ENCODE data around the gene NTM. TPM values are rescaled to one million over a fixed set of nuclear protein-coding genes. Genes with fewer than 3 reads are reported as not detected.

The NTM gene
- polyA plus RNA-seq, 1 donor (not counting 4 experiments of a cell fraction or from before 2014, with no cell fraction given): 47.9 TPM

DNA sequence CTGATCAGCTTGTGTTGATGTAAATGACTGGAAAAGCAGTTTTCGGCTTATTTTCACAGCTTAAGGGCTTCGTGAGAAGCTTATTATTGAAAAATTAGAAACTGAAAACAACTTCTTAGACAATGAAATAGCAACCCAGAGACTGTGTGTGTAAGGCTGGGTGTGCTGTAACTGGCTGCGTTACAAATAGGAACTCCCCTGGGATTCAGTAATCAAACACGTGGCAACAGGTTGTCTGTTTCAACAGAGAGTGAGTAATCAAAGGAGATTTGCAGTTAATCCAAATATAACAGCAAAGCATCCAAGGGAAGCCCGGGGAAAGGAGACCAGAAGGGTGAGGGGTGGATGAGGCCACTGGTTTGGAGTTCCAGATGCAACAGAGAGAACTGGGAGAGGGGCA is 19.2 kb downstream of the NTM start:
- peak overlapping the region in 2 of 3 experiments; percentile 37 to 59 for H3K4me3 ChIP-seq (ENCODE audit: control insufficient read depth in 2 of 3, extremely low read depth in 1 of 3, insufficient read depth in 2 of 3, low read depth in 1 of 3, low read length in 3 of 3)
- H3K4me1 ChIP-seq (ENCODE audit: control insufficient read depth, extremely low read depth, insufficient read depth, low read length): peaks cover 2% of the 10 kb centered on the region
- H3K9ac ChIP-seq (ENCODE audit: control insufficient read depth, extremely low read depth, insufficient read depth, low read length): peak overlapping the region; percentile 39
- no peaks in the 10 kb centered on the region for H3K9me3 ChIP-seq (ENCODE audit: control insufficient read depth, low read depth, low read length)
- TF ChIP-seq EZH2 (IDR thresholded peaks at IDR 0.05; ENCODE audit: low read length): no peak
- no peak for TF ChIP-seq CTCF (optimal IDR thresholded peaks at IDR 0.05 in 1 of 3, IDR thresholded peaks at IDR 0.05 in 1 of 3, conservative IDR thresholded peaks at IDR 0.05 in 1 of 3; ENCODE audit: extremely low read depth in 1 of 3, insufficient read depth in 2 of 3, low read length in 3 of 3)
- H3K4me2 ChIP-seq (ENCODE audit: control insufficient read depth, extremely low read depth, insufficient read depth, low read depth, low read length): peak overlapping the region; percentile 79
- FAIRE-seq (no peak), DNase-seq (ENCODE audit: low read depth, low spot score) (no peak)
- H3K9me1 ChIP-seq (ENCODE audit: control insufficient read depth, extremely low read depth, insufficient read depth, low read length): no peaks in the 10 kb centered on the region
- no peaks in the 10 kb centered on the region for H3K79me2 ChIP-seq (ENCODE audit: control insufficient read depth, insufficient read depth, low read length)
- dilution Hi-C loops (cut with MboI; ENCODE audit: extremely low pct_ligation_motif_present, low sequenced_read_pairs): no loop called here
- no peaks in the 10 kb centered on the region for H3K27me3 ChIP-seq (ENCODE audit: control insufficient read depth, extremely low read depth, insufficient read depth, low read length)
- H3K27ac ChIP-seq (ENCODE audit: control insufficient read depth, insufficient read depth, low read length): no peak overlapping the region
- no peaks in the 10 kb centered on the region for H3K36me3 ChIP-seq (ENCODE audit: control insufficient read depth in 2 of 2, extremely low read depth in 1 of 2, insufficient read depth in 2 of 2, low read length in 2 of 2)
- H2AFZ ChIP-seq (ENCODE audit: control insufficient read depth, low read length): peak overlapping the region; percentile 58
- H4K20me1 ChIP-seq (ENCODE audit: control insufficient read depth, extremely low read depth, insufficient read depth, low read length): no peaks in the 10 kb centered on the region

DNA sequence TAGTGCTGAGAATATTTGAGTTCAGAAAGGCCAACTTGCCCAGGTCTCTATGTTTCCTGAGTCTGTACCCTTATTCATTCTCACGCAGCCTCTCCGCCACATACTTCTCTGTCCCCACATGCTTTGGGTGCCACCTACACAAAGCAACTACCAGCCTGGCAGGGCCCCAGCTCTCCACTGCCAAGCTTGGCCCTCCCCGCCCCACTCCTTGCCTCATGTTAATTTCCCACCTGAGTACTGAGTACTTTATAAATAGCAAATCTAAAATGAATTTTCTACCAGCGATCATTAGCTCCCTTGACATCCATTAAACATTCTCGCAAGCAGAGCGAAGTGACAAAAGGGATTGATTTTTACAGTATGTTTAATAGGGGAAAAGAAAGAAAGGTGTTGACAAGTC is 20.8 kb downstream of the NTM start:
- TF ChIP-seq CTCF (optimal IDR thresholded peaks at IDR 0.05 in 1 of 3, IDR thresholded peaks at IDR 0.05 in 1 of 3, conservative IDR thresholded peaks at IDR 0.05 in 1 of 3; ENCODE audit: extremely low read depth in 1 of 3, insufficient read depth in 2 of 3, low read length in 3 of 3) (no peak), EZH2 (IDR thresholded peaks at IDR 0.05; ENCODE audit: low read length) (no peak)
- dilution Hi-C loops (cut with MboI; ENCODE audit: extremely low pct_ligation_motif_present, low sequenced_read_pairs): no loop called here
- Histone ChIP-seq H3K9me3 (ENCODE audit: control insufficient read depth, low read depth, low read length) (no peaks in the 10 kb centered on the region), H4K20me1 (ENCODE audit: control insufficient read depth, extremely low read depth, insufficient read depth, low read length) (no peaks in the 10 kb centered on the region), H3K4me2 (ENCODE audit: control insufficient read depth, extremely low read depth, insufficient read depth, low read depth, low read length) (no peak overlapping the region), H2AFZ (ENCODE audit: control insufficient read depth, low read length) (no peak overlapping the region), H3K9me1 (ENCODE audit: control insufficient read depth, extremely low read depth, insufficient read depth, low read length) (no peaks in the 10 kb centered on the region), H3K36me3 (ENCODE audit: control insufficient read depth in 2 of 2, extremely low read depth in 1 of 2, insufficient read depth in 2 of 2, low read length in 2 of 2) (no peaks in the 10 kb centered on the region), H3K9ac (ENCODE audit: control insufficient read depth, extremely low read depth, insufficient read depth, low read length) (no peak overlapping the region), H3K79me2 (ENCODE audit: control insufficient read depth, insufficient read depth, low read length) (no peaks in the 10 kb centered on the region), H3K27ac (ENCODE audit: control insufficient read depth, insufficient read depth, low read length) (no peak overlapping the region), H3K4me1 (ENCODE audit: control insufficient read depth, extremely low read depth, insufficient read depth, low read length) (peaks cover 2% of the 10 kb centered on the region), H3K27me3 (ENCODE audit: control insufficient read depth, extremely low read depth, insufficient read depth, low read length) (peaks cover 3% of the 10 kb centered on the region), H3K4me3 (ENCODE audit: control insufficient read depth in 2 of 3, extremely low read depth in 1 of 3, insufficient read depth in 2 of 3, low read depth in 1 of 3, low read length in 3 of 3) (no peak overlapping the region)
- FAIRE-seq: no peak
- DNase-seq (ENCODE audit: low read depth, low spot score): no peak
